ENCODE measurements around the gene HAAO.
A peak's percentile ranks its signal among the peaks of the same experiment; 100 is the strongest.

HAAO gene

DNA sequence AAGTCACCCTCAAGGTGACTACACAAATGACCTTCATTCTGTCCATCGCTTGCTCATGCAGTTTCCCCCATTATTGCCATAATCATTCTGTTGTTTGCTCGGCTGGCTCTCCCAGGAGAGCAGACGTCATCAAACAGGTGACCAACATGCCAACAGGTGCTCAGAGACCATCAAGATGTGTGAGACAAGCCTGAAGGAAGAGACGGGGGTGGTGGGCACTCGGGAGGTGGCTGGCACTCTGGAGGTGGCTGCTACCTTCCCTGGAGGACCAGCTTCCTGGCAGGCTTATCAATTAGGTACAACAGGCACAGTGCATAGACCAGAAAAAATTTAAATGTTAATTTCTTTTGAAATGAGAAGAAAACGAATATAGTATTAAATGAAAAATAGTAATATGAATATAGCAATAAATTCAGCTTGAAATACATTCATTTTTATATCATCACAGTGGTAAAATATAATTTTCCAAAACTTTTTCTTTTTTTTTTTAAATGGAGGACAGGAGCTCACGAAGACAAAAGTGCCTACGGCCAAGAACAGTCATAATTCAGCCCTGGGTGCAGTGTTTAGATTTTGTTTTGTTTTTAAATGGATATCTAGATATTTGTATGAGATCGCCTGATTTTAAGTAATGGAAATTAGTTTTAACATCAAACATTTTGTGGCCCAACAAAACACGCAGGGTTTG lies 16.9 kb upstream of the HAAO start:
- peak overlapping the region; percentile 28 for H3K4me3 ChIP-seq (replicated peaks; ENCODE audit: insufficient read depth, low read length)
- TF ChIP-seq CTCF (IDR thresholded peaks at IDR 0.05; ENCODE audit: insufficient read depth, low read length) (no peak), POLR2AphosphoS5 (IDR thresholded peaks at IDR 0.05; ENCODE audit: low read depth) (no peak), GABPA (IDR thresholded peaks at IDR 0.05; ENCODE audit: low read depth) (no peak), SPI1 (IDR thresholded peaks at IDR 0.05; ENCODE audit: borderline replicate concordance, low read depth) (no peak)
- TF ChIP-seq, protein P1, sequence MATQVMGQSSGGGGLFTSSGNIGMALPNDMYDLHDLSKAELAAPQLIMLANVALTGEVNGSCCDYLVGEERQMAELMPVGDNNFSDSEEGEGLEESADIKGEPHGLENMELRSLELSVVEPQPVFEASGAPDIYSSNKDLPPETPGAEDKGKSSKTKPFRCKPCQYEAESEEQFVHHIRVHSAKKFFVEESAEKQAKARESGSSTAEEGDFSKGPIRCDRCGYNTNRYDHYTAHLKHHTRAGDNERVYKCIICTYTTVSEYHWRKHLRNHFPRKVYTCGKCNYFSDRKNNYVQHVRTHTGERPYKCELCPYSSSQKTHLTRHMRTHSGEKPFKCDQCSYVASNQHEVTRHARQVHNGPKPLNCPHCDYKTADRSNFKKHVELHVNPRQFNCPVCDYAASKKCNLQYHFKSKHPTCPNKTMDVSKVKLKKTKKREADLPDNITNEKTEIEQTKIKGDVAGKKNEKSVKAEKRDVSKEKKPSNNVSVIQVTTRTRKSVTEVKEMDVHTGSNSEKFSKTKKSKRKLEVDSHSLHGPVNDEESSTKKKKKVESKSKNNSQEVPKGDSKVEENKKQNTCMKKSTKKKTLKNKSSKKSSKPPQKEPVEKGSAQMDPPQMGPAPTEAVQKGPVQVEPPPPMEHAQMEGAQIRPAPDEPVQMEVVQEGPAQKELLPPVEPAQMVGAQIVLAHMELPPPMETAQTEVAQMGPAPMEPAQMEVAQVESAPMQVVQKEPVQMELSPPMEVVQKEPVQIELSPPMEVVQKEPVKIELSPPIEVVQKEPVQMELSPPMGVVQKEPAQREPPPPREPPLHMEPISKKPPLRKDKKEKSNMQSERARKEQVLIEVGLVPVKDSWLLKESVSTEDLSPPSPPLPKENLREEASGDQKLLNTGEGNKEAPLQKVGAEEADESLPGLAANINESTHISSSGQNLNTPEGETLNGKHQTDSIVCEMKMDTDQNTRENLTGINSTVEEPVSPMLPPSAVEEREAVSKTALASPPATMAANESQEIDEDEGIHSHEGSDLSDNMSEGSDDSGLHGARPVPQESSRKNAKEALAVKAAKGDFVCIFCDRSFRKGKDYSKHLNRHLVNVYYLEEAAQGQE (IDR thresholded peaks at IDR 0.05; ENCODE audit: insufficient replicate concordance, low read depth), result no peak
- peak overlapping the region; percentile 64 for H3K27ac ChIP-seq (replicated peaks)
- H3K27me3 ChIP-seq (ENCODE audit: insufficient read depth, poor library complexity, severe bottlenecking), result no peaks in the 10 kb centered on the region
- no peak for DNase-seq (ENCODE audit: low read depth in 1 of 2, low spot score in 1 of 2)

GRCh38 chr2:42808301-42808700 lies 15.9 kb upstream of the HAAO start:
- H3K27ac ChIP-seq (replicated peaks), result no peak overlapping the region
- TF ChIP-seq SPI1 (IDR thresholded peaks at IDR 0.05; ENCODE audit: borderline replicate concordance, low read depth) (no peak), POLR2AphosphoS5 (IDR thresholded peaks at IDR 0.05; ENCODE audit: low read depth) (no peak), CTCF (IDR thresholded peaks at IDR 0.05; ENCODE audit: insufficient read depth, low read length) (no peak), GABPA (IDR thresholded peaks at IDR 0.05; ENCODE audit: low read depth) (no peak)
- TF ChIP-seq, protein P1 (IDR thresholded peaks at IDR 0.05; ENCODE audit: insufficient replicate concordance, low read depth), result no peak
- DNase-seq (ENCODE audit: low read depth in 1 of 2, low spot score in 1 of 2), result no peak

DNA sequence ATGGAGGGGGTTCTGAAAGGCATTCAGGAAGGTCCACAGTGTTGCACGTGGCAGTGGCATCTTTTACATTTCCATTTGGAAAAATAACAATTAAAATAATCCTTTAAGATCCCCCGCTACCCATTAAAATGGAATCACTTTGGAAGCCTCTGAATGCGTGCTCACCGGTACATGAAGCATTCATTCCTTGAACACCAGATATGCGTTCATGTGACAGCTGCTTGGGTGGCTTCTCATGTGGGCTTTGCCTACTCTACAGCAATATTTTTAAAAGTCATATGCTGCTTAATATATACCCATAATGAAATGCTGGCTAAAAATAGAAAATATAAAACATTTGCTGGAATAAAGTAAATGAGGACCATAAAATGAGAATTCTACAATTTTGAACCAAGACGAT lies 14.4 kb upstream of the HAAO start:
- no peak overlapping the region for H3K4me3 ChIP-seq (replicated peaks; ENCODE audit: insufficient read depth, low read length)
- H3K27me3 ChIP-seq (ENCODE audit: insufficient read depth, poor library complexity, severe bottlenecking), result no peaks in the 10 kb centered on the region
- DNase-seq (ENCODE audit: low read depth in 1 of 2, low spot score in 1 of 2), result no peak
- TF ChIP-seq SPI1 (IDR thresholded peaks at IDR 0.05; ENCODE audit: borderline replicate concordance, low read depth) (no peak), POLR2AphosphoS5 (IDR thresholded peaks at IDR 0.05; ENCODE audit: low read depth) (no peak), GABPA (IDR thresholded peaks at IDR 0.05; ENCODE audit: low read depth) (no peak), CTCF (IDR thresholded peaks at IDR 0.05; ENCODE audit: insufficient read depth, low read length) (no peak)
- TF ChIP-seq, protein P1 (IDR thresholded peaks at IDR 0.05; ENCODE audit: insufficient replicate concordance, low read depth), result no peak
- H3K27ac ChIP-seq (replicated peaks), result no peak overlapping the region

More at GRCh38 chr2:42808301-42808700, 15.9 kb upstream of the HAAO start:
- no peaks in the 10 kb centered on the region for H3K27me3 ChIP-seq (ENCODE audit: insufficient read depth, poor library complexity, severe bottlenecking)
- H3K4me3 ChIP-seq (replicated peaks; ENCODE audit: insufficient read depth, low read length), result no peak overlapping the region

Data from HL-60 (cell line).